Liver (tissue), 9 donors: ENCODE measurements around the gene TEDC1. TPM values are rescaled to one million over a fixed set of nuclear protein-coding genes. Genes with fewer than 3 reads are reported as not detected.

Source experiments
- DNase-seq: peaks from one replicate; pipeline ENCODE4 v3.0.0-alpha.2; 2017; ENCODE audit warnings: low spot score
- H3K27ac ChIP-seq, 2 donors: one replicate each; pipeline ENCODE4 v1.7.0; 2013; ENCODE audit warnings: inconsistent platforms in 2 of 2, low read length in 2 of 2, control low read depth in 1 of 2, low read depth in 1 of 2, mild to moderate bottlenecking in 1 of 2
- H3K27me3 ChIP-seq, 4 donors: one replicate each; pipeline versions ENCODE4 v1.6.1 to v1.7.0; 2013; ENCODE audit warnings: low read length in 3 of 4, inconsistent platforms in 1 of 4, mild to moderate bottlenecking in 1 of 4, moderate library complexity in 1 of 4; ENCODE audit not compliant: control insufficient read depth in 4 of 4, insufficient read depth in 4 of 4
- H3K36me3 ChIP-seq, 4 donors: one replicate each; pipeline versions ENCODE4 v1.6.1 to v1.7.0; 2013; ENCODE audit warnings: low read length in 3 of 4, mild to moderate bottlenecking in 3 of 4, low read depth in 1 of 4, moderate library complexity in 1 of 4; ENCODE audit not compliant: control insufficient read depth in 4 of 4, insufficient read depth in 3 of 4
- H3K4me1 ChIP-seq, 4 donors: one replicate each; pipeline versions ENCODE4 v1.6.1 to v1.7.0; 2013; ENCODE audit warnings: low read length in 3 of 4, mild to moderate bottlenecking in 3 of 4, moderate library complexity in 1 of 4; ENCODE audit not compliant: control insufficient read depth in 4 of 4, insufficient read depth in 4 of 4
- H3K4me3 ChIP-seq, 3 donors: one replicate each; pipeline versions ENCODE4 v1.6.1 to v1.7.0; 2013; ENCODE audit warnings: low read length in 3 of 3, control low read depth in 1 of 3, low read depth in 1 of 3, mild to moderate bottlenecking in 1 of 3
- H3K9ac ChIP-seq, 2 donors: one replicate each; pipeline ENCODE4 v1.7.0; 2013; ENCODE audit warnings: low read length in 2 of 2, mild to moderate bottlenecking in 2 of 2, moderate library complexity in 2 of 2, control low read depth in 1 of 2, low read depth in 1 of 2
- H3K9me3 ChIP-seq, 4 donors: one replicate each; pipeline versions ENCODE4 v1.6.1 to v1.7.0; 2013; ENCODE audit warnings: low read length in 3 of 4; ENCODE audit not compliant: control insufficient read depth in 4 of 4
- EGR1 ChIP-seq, 2 donors: IDR thresholded peaks; 2 replicates each; pipeline ENCODE4 v1.6.1; 2016 to 2018; ENCODE audit warnings: antibody characterized with exemption in 2 of 2, low read depth in 2 of 2
- FOXA1 ChIP-seq: IDR thresholded peaks from 2 replicates; pipeline ENCODE4 v1.6.1; 2016; ENCODE audit warnings: antibody characterized with exemption
- FOXA2 ChIP-seq: IDR thresholded peaks from 2 replicates; pipeline ENCODE4 v1.6.1; 2016; ENCODE audit warnings: antibody characterized with exemption
- GABPA ChIP-seq, 2 donors: IDR thresholded peaks in 1 of 2; conservative IDR thresholded peaks in 1 of 2; 2 replicates each; pipeline ENCODE4 v1.6.1; 2016; ENCODE audit warnings: antibody characterized with exemption in 2 of 2, mild to moderate bottlenecking in 1 of 2, moderate library complexity in 1 of 2
- HNF4A ChIP-seq, 2 donors: conservative IDR thresholded peaks; 2 replicates each; pipeline ENCODE4 v1.6.1; 2016; ENCODE audit warnings: antibody characterized with exemption in 2 of 2, mild to moderate bottlenecking in 2 of 2
- HNF4G ChIP-seq: IDR thresholded peaks from 2 replicates; pipeline ENCODE4 v1.6.1; 2016; ENCODE audit warnings: antibody characterized with exemption
- JUND ChIP-seq, 2 donors: IDR thresholded peaks; 2 replicates each; pipeline ENCODE4 v1.6.1; 2016; ENCODE audit warnings: antibody characterized with exemption in 2 of 2
- NR2F2 ChIP-seq: IDR thresholded peaks from 2 replicates; pipeline ENCODE4 v1.6.1; 2016; ENCODE audit warnings: antibody characterized with exemption
- RAD21 ChIP-seq, 2 donors: IDR thresholded peaks; 2 replicates each; pipeline ENCODE4 v1.6.1; 2016; ENCODE audit warnings: antibody characterized with exemption in 2 of 2, mild to moderate bottlenecking in 2 of 2
- RXRA ChIP-seq, 2 donors: IDR thresholded peaks; 2 replicates each; pipeline ENCODE4 v1.6.1; 2017 to 2018; ENCODE audit warnings: antibody characterized with exemption in 2 of 2, mild to moderate bottlenecking in 1 of 2
- SP1 ChIP-seq: IDR thresholded peaks from 2 replicates; pipeline ENCODE4 v1.6.1; 2018; ENCODE audit warnings: antibody characterized with exemption, mild to moderate bottlenecking
- TAF1 ChIP-seq: conservative IDR thresholded peaks from 2 replicates; pipeline ENCODE4 v1.6.1; 2016; ENCODE audit warnings: antibody characterized with exemption, mild to moderate bottlenecking
- YY1 ChIP-seq: IDR thresholded peaks from 2 replicates; pipeline ENCODE4 v1.6.1; 2016; ENCODE audit warnings: antibody characterized with exemption, mild to moderate bottlenecking
- WGBS: extraction: QIAGEN DNeasy Blood & Tissue Kit; methylation state at CpG from one replicate; pipeline ENCODE4 v1.1.7; 2013; 5-methylcytosine and 5-hydroxymethylcytosine counted together
- polyA plus RNA-seq, 2 donors: library from polyadenylated mRNA; stranded (reverse) in 1 of 2; unstranded in 1 of 2; fragments of 200-250 nt in 1 of 2; fragments of >200 nt in 1 of 2; fragmentation: Nextera tagmentation in 1 of 2; extraction: Ambion mirVana in 1 of 2; gene quantifications; one replicate each; pipeline versions ENCODE4 v1.2.1 to v1.2.3, GENCODE V29; 2013 to 2015
- total RNA-seq, 2 donors: library from RNA; depleted of rRNA; stranded (reverse); fragments of >200 nt; gene quantifications; one replicate each; pipeline ENCODE4 v1.2.3, GENCODE V29; 2014
- TF ChIP-seq, protein P1 (sequence below): IDR thresholded peaks from 2 replicates; pipeline ENCODE4 v1.6.1; 2016; ENCODE audit warnings: antibody characterized with exemption
- TF ChIP-seq, protein P2 (sequence below): IDR thresholded peaks from 2 replicates; pipeline ENCODE4 v1.6.1; 2016; ENCODE audit warnings: antibody characterized with exemption, mild to moderate bottlenecking
- TF ChIP-seq, protein P3 (sequence below): IDR thresholded peaks from 2 replicates; pipeline ENCODE4 v1.6.1; 2016; ENCODE audit warnings: antibody characterized with exemption
- TF ChIP-seq, protein P4 (sequence below): fragments of 150-350 bp; IDR thresholded peaks from 2 replicates; pipeline ENCODE4 v1.5.1; 2017; ENCODE audit warnings: improper control_type of control experiment, low read depth, low read length; ENCODE audit not compliant: missing input control
- donor health status: healthy.
- donor health status: healthy.
- donor health status: healthy.
- donor health status: healthy.
- donor health status: healthy.

Gene TEDC1
- total and polyA plus RNA-seq, 4 donors: 0.97 to 7.5 (median 3.2) TPM

DNA sequence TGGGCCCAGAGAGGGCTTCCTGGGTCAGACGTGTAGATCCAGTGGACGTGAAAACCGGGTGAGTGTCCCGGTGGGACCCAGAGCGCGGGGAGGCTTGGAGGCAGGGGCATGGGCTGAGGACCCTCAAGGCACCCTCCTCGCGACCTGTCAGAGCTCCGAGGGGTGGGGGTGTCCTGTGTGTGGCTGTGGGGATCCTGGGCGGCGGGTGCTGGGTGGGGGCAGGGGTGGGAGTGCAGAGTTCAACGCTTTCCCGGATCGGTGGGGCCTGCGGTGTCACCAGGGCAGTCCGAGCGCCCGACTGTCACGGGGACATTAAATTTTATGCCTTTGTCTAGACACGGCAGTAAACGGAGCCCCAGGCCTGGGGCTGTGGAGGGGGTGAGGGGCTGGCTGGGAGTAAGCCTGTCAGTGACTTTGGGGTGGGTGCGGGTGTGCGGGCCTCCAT lies 36.4 kb downstream of the TEDC1 start:
- Histone ChIP-seq H3K27ac (peak overlapping the region in 1 of 2 donors; percentile 21), H3K36me3 (peaks cover 0 to 1% (median 0%) of the 10 kb centered on the region in 4 donors), H3K9me3 (no peaks in the 10 kb centered on the region), H3K4me3 (peak overlapping the region; percentile 5 to 72 (median 61)), H3K9ac (no peak overlapping the region), H3K27me3 (no peaks in the 10 kb centered on the region), H3K4me1 (peaks cover 9 to 30% (median 20%) of the 10 kb centered on the region in 4 donors)
- TF ChIP-seq, protein P1, sequence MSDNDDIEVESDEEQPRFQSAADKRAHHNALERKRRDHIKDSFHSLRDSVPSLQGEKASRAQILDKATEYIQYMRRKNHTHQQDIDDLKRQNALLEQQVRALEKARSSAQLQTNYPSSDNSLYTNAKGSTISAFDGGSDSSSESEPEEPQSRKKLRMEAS: no peak
- TF ChIP-seq YY1 (no peak), FOXA1 (no peak), NR2F2 (no peak), HNF4G (no peak), RXRA (IDR thresholded peaks at IDR 0.05) (no peak), FOXA2 (no peak), RAD21 (IDR thresholded peaks at IDR 0.05) (no peak), GABPA (IDR thresholded peaks at IDR 0.05 in 1 of 2, conservative IDR thresholded peaks at IDR 0.05 in 1 of 2) (no peak), EGR1 (IDR thresholded peaks at IDR 0.05; ENCODE audit: low read depth in 2 of 2) (no peak), HNF4A (conservative IDR thresholded peaks at IDR 0.05) (no peak), SP1 (no peak), TAF1 (no peak), JUND (IDR thresholded peaks at IDR 0.05) (no peak)
- TF ChIP-seq, protein P2, sequence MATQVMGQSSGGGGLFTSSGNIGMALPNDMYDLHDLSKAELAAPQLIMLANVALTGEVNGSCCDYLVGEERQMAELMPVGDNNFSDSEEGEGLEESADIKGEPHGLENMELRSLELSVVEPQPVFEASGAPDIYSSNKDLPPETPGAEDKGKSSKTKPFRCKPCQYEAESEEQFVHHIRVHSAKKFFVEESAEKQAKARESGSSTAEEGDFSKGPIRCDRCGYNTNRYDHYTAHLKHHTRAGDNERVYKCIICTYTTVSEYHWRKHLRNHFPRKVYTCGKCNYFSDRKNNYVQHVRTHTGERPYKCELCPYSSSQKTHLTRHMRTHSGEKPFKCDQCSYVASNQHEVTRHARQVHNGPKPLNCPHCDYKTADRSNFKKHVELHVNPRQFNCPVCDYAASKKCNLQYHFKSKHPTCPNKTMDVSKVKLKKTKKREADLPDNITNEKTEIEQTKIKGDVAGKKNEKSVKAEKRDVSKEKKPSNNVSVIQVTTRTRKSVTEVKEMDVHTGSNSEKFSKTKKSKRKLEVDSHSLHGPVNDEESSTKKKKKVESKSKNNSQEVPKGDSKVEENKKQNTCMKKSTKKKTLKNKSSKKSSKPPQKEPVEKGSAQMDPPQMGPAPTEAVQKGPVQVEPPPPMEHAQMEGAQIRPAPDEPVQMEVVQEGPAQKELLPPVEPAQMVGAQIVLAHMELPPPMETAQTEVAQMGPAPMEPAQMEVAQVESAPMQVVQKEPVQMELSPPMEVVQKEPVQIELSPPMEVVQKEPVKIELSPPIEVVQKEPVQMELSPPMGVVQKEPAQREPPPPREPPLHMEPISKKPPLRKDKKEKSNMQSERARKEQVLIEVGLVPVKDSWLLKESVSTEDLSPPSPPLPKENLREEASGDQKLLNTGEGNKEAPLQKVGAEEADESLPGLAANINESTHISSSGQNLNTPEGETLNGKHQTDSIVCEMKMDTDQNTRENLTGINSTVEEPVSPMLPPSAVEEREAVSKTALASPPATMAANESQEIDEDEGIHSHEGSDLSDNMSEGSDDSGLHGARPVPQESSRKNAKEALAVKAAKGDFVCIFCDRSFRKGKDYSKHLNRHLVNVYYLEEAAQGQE: no peak
- TF ChIP-seq, protein P3, sequence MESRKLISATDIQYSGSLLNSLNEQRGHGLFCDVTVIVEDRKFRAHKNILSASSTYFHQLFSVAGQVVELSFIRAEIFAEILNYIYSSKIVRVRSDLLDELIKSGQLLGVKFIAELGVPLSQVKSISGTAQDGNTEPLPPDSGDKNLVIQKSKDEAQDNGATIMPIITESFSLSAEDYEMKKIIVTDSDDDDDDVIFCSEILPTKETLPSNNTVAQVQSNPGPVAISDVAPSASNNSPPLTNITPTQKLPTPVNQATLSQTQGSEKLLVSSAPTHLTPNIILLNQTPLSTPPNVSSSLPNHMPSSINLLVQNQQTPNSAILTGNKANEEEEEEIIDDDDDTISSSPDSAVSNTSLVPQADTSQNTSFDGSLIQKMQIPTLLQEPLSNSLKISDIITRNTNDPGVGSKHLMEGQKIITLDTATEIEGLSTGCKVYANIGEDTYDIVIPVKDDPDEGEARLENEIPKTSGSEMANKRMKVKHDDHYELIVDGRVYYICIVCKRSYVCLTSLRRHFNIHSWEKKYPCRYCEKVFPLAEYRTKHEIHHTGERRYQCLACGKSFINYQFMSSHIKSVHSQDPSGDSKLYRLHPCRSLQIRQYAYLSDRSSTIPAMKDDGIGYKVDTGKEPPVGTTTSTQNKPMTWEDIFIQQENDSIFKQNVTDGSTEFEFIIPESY: no peak
- TF ChIP-seq, protein P4, sequence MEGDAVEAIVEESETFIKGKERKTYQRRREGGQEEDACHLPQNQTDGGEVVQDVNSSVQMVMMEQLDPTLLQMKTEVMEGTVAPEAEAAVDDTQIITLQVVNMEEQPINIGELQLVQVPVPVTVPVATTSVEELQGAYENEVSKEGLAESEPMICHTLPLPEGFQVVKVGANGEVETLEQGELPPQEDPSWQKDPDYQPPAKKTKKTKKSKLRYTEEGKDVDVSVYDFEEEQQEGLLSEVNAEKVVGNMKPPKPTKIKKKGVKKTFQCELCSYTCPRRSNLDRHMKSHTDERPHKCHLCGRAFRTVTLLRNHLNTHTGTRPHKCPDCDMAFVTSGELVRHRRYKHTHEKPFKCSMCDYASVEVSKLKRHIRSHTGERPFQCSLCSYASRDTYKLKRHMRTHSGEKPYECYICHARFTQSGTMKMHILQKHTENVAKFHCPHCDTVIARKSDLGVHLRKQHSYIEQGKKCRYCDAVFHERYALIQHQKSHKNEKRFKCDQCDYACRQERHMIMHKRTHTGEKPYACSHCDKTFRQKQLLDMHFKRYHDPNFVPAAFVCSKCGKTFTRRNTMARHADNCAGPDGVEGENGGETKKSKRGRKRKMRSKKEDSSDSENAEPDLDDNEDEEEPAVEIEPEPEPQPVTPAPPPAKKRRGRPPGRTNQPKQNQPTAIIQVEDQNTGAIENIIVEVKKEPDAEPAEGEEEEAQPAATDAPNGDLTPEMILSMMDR: no peak
- WGBS: 23% methylated on average over 23 of the region's 23 CpGs
- DNase-seq: no peak
